Uterus (tissue), 4 donors: ENCODE measurements around the gene INIP. TPM values are rescaled to one million over a fixed set of nuclear protein-coding genes. Genes with fewer than 3 reads are reported as not detected.

Source experiments
- DNase-seq, 2 donors: peaks; one replicate each; pipeline ENCODE4 v3.0.0-alpha.2; 2019 to 2020
- H3K27ac ChIP-seq, 2 donors: fragments of 200-600 bp; sonication (generic); 1 replicate in 1 of 2; 2 replicates in 1 of 2; pipeline ENCODE4 v1.5.1; 2016 to 2018
- H3K27me3 ChIP-seq, 2 donors: fragments of 200-600 bp; sonication (generic); one replicate each; pipeline ENCODE4 v1.5.1; 2018 to 2019; ENCODE audit warnings: control low read depth in 1 of 2
- H3K36me3 ChIP-seq, 2 donors: fragments of 200-600 bp; sonication (generic); one replicate each; pipeline ENCODE4 v1.5.1; 2019; ENCODE audit warnings: control low read depth in 1 of 2
- H3K4me1 ChIP-seq, 2 donors: fragments of 200-600 bp; sonication (generic); one replicate each; pipeline ENCODE4 v1.5.1; 2018 to 2019; ENCODE audit warnings: control low read depth in 1 of 2
- H3K4me3 ChIP-seq, 2 donors: fragments of 200-600 bp; sonication (generic); 1 replicate in 1 of 2; 2 replicates in 1 of 2; pipeline ENCODE4 v1.5.1; 2018 to 2019; ENCODE audit warnings: mild to moderate bottlenecking in 1 of 2
- H3K9me3 ChIP-seq, 2 donors: fragments of 200-600 bp; sonication (generic); one replicate each; pipeline ENCODE4 v1.5.1; 2019; ENCODE audit warnings: control low read depth in 1 of 2
- CTCF ChIP-seq, 4 experiments: fragments of 200-600 bp in 2 of 4; fragments of 450-650 bp in 2 of 4; sonication (generic) in 2 of 4; IDR thresholded peaks; one replicate each; pipeline ENCODE4 v1.5.1; 2016 to 2019; ENCODE audit warnings: antibody characterized with exemption in 4 of 4, mild to moderate bottlenecking in 2 of 4, moderate library complexity in 1 of 4
- POLR2A ChIP-seq, 2 donors: fragments of 450-650 bp; IDR thresholded peaks; one replicate each; pipeline ENCODE4 v1.6.1; 2016; ENCODE audit warnings: antibody characterized with exemption in 2 of 2, mild to moderate bottlenecking in 1 of 2, moderate library complexity in 1 of 2
- intact Hi-C: fragments of 100-400 bp; cut with DNase I; formaldehyde crosslinking; loops from one replicate; pipeline ENCODE4 v1.15.1; 2023; ENCODE audit warnings: low total_unique reads
- total RNA-seq, 4 donors: library from RNA; depleted of rRNA in 3 of 4; stranded (reverse); fragments of >200 nt in 3 of 4; gene quantifications; one replicate each; pipeline versions ENCODE4 v1.1.0 to v1.2.4, GENCODE V29; 2014 to 2023
- donor health status: DM: yes; HTN: yes; CAD: no.

Gene INIP
- 100 to 1,000 TPM in 1 of 4 donors, 10 to 100 TPM in 3; 15.2 to 215 (median 57.6) TPM for total RNA-seq

- no peaks in the 10 kb centered on the region for H3K9me3 ChIP-seq
- H3K4me1 ChIP-seq, result no peaks in the 10 kb centered on the region
- H3K27me3 ChIP-seq, result no peaks in the 10 kb centered on the region
- peak; percentile 47 to 80 for TF ChIP-seq POLR2A (IDR thresholded peaks at IDR 0.05)
- peak in 1 of 4 experiments; percentile 26 for TF ChIP-seq CTCF (IDR thresholded peaks at IDR 0.05)
- intact Hi-C loops, result no loop called here
- no peaks in the 10 kb centered on the region for H3K36me3 ChIP-seq
- peak; percentile 94 for DNase-seq
- peak within 1 kb of the TSS; percentile 89 to 95 for H3K4me3 ChIP-seq
- peak within 1 kb of the TSS; percentile 91 to 92 for H3K27ac ChIP-seq
Measured at GRCh38 chr9:112717661-112718331, at the start of gene INIP. TSS of gene INIP (minus strand) at chr9:112718117. CDS start at chr9:112716485, 1,632 bp downstream.

GRCh38 chr9:112765281-112765680, 47.4 kb upstream of the INIP start:
- no peaks in the 10 kb centered on the region for H3K27me3 ChIP-seq
- H3K27ac ChIP-seq, result no peak overlapping the region
- no peak overlapping the region for H3K4me3 ChIP-seq
- intact Hi-C loops, result no loop called here
- no peaks in the 10 kb centered on the region for H3K36me3 ChIP-seq
- no peak for DNase-seq
- no peaks in the 10 kb centered on the region for H3K4me1 ChIP-seq
- TF ChIP-seq CTCF (IDR thresholded peaks at IDR 0.05) (no peak), POLR2A (IDR thresholded peaks at IDR 0.05) (no peak)
- H3K9me3 ChIP-seq, result no peaks in the 10 kb centered on the region

- Histone ChIP-seq H3K4me3 (no peak overlapping the region), H3K27ac (peak overlapping the region in 1 of 2 donors; percentile 14), H3K4me1 (no peaks in the 10 kb centered on the region), H3K9me3 (no peaks in the 10 kb centered on the region), H3K36me3 (no peaks in the 10 kb centered on the region), H3K27me3 (no peaks in the 10 kb centered on the region)
- TF ChIP-seq CTCF (IDR thresholded peaks at IDR 0.05) (no peak), POLR2A (IDR thresholded peaks at IDR 0.05) (no peak)
- no peak for DNase-seq
- intact Hi-C loops, result no loop called here
Measured at GRCh38 chr9:112764837-112765236, 46.9 kb upstream of the INIP start.

GRCh38 chr9:112764344-112764743, 46.4 kb upstream of the INIP start:
- intact Hi-C loops, result no loop called here
- TF ChIP-seq CTCF (IDR thresholded peaks at IDR 0.05) (no peak), POLR2A (IDR thresholded peaks at IDR 0.05) (no peak)
- H3K27me3 ChIP-seq, result no peaks in the 10 kb centered on the region
- H3K36me3 ChIP-seq, result no peaks in the 10 kb centered on the region
- no peaks in the 10 kb centered on the region for H3K9me3 ChIP-seq
- no peak overlapping the region for H3K4me3 ChIP-seq
- H3K4me1 ChIP-seq, result no peaks in the 10 kb centered on the region
- peak overlapping the region in 1 of 2 donors; percentile 14 for H3K27ac ChIP-seq
- no peak for DNase-seq

- H3K4me1 ChIP-seq, result no peaks in the 10 kb centered on the region
- intact Hi-C loops, result no loop called here
- no peaks in the 10 kb centered on the region for H3K27me3 ChIP-seq
- H3K9me3 ChIP-seq, result no peaks in the 10 kb centered on the region
- no peak overlapping the region for H3K27ac ChIP-seq
- DNase-seq, result no peak
- no peaks in the 10 kb centered on the region for H3K36me3 ChIP-seq
- no peak overlapping the region for H3K4me3 ChIP-seq
- no peak for TF ChIP-seq CTCF (IDR thresholded peaks at IDR 0.05)
- TF ChIP-seq POLR2A (IDR thresholded peaks at IDR 0.05), result no peak
Measured at GRCh38 chr9:112762726-112763518, 45.0 kb upstream of the INIP start.
